NCI-H446 (cell line): ENCODE measurements around the gene LAMP1.
"Not testable (repeated sequence)": the region's sequence is repeated elsewhere in the genome, so short reads cannot be mapped to it uniquely, and the experiment has no call there.

ENCODE experiments used
- DNase-seq, 2 experiments: peaks; one replicate each; lab custom pipeline; 2025; lab: John Stamatoyannopoulos, UW

LAMP1 gene, protein sequence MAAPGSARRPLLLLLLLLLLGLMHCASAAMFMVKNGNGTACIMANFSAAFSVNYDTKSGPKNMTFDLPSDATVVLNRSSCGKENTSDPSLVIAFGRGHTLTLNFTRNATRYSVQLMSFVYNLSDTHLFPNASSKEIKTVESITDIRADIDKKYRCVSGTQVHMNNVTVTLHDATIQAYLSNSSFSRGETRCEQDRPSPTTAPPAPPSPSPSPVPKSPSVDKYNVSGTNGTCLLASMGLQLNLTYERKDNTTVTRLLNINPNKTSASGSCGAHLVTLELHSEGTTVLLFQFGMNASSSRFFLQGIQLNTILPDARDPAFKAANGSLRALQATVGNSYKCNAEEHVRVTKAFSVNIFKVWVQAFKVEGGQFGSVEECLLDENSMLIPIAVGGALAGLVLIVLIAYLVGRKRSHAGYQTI

DNA sequence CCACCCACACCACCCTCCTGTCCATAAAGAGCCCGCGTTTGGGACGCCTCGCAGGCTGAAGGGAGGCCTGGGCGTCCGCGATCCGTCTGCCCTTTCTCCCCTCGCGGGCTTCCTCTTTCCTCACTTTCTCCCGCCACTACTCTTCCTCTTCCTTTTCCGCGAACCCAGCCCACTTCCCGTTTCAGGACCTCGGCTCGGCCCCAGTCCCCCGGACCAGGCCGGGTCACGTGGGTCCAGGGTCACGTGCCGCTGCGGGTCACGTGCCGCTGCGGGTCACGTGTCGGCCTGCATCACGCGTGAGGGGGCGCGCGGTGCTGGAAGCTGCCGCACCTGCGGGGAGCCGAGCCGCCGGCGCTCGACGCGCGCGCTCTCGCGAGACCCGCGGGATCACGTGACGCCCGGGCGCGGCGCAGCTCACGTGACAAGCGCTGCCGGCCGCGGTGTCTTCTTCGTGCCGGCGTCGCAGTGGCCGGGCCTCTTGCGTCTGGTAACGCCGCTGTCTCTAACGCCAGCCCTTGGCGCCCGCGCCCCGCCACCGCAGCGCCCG lies at the start of gene LAMP1:
Gene LAMP1 (plus strand): TSS at position 417 of the 547 bp plus-strand sequence. CDS start 196 bp downstream, outside the sequence.
- peak; percentile 16 to 86 for DNase-seq

DNA sequence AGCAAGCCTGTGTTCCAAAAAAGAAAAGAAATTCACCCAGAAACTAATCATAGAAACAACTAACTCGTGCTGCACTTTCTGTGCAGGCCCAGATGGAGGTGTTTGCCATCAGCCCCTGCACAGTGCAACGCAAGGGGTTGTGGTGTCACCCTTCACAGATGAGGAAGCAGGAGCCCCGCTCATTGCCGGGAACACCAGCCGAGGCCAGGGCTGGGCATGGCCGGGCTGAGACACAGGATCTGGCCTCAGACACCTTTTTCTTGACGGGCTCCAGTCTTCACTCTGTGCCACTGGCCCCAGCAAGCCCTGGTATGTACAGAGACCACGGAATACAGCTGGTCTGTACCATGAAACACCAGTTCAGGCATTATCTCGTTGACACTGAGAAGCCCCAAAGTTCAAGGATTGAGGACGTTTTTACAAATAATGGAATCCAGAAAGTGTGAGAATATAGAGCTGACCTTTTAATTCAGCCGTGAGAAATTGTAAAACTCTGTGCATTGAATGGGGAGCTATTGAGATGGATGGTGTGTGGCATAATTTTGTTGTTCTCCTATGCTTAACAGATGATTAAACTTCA lies 44.4 kb upstream of the LAMP1 start:
- no peak for DNase-seq

- DNase-seq, result not testable (repeated sequence)
These were observed 39.1 kb upstream of the LAMP1 start for GRCh38 chr13:113257908-113258307.

DNA sequence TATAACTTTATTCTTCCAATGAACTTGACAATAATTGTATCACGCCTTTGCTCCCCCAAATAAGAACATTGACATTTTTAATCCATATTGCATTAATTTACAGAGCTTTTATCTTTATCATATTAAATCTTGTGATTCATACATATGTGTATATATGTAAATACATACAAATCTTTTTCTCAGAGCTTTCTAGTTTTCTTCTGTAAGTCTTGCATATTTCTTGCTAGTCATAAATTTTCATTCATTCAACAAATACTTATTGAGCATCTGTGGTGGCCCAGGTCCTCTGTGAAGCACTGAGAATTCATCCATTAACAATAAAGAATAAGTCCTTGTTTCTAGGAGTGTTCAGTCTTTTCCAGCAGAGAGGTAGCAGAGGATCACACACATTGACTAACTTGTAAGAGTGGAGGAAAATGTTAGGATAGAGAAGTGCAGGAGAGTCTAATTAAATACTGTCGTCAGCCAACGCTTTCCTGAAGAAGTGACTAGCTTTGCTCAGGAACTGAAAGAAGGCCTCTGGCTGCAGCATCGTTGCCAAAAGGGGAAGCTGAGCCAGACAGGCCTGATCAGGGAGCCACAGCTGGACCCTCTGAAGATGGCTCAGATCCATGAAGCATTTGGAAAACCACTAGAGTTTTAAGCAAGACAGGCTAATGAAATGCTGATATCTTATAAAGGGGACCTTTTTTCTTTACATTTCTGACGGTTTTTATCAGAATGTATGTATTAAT lies 38.6 kb upstream of the LAMP1 start:
- DNase-seq, result no peak

DNA sequence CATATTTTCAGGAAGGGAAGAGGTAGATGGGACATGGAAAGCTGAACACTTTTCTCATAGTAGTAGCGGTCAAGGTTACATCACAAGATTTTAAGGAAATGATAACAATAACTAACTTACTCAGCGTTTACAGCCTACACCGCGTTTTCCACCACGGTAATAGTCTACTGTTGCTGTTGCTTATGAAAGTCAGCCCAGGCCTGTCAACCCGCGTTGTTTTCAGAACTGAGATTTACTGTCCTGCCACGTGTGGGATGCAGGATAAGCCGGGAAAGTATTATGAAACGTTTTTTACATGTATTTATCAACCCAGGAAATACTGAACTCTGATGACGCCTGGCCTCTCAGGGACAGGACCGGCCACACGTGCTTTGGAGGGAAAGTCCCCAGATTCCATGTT lies 36.0 kb upstream of the LAMP1 start:
- no peak for DNase-seq

DNA sequence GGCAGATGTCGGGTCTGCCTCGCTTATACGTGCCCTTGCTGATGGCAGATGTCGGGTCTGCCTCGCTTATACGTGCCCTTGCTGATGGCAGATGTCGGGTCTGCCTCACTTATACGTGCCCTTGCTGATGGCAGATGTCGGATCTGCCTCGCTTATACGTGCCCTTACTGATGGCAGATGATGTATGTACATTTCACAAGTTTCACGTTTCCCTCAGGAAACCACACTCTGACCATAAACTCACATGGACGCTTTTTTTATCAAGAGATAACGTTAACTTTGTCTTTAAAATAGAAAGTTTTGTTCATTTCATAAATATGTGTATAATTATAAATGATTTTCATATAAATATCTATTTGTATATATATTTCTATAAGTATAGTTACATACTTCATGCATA lies 34.0 kb upstream of the LAMP1 start:
- not testable (repeated sequence) for DNase-seq

- no peak for DNase-seq
These were observed 29.2 kb upstream of the LAMP1 start for GRCh38 chr13:113267642-113268405.

DNA sequence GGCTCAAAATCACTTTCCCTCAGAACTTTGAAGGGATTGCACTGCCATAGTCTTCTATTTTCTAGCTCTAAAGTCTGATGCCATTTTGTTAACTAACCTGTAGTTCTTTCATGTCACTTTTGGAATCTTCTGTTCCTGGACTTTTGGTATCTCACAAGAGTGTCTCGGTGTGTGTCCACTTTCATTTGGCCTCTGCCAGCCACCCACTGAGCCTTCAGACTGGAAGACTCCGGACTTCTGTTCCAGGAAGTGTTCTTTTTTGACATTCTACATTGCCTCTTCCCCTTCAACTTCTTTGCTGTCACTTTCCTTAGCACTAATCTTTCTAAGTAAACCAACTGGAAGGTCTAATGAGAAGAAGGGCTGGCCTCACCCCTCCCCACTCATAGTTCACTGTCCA lies 25.0 kb upstream of the LAMP1 start:
- no peak for DNase-seq

GRCh38 chr13:113272701-113273181 lies 24.3 kb upstream of the LAMP1 start:
- no peak for DNase-seq

DNA sequence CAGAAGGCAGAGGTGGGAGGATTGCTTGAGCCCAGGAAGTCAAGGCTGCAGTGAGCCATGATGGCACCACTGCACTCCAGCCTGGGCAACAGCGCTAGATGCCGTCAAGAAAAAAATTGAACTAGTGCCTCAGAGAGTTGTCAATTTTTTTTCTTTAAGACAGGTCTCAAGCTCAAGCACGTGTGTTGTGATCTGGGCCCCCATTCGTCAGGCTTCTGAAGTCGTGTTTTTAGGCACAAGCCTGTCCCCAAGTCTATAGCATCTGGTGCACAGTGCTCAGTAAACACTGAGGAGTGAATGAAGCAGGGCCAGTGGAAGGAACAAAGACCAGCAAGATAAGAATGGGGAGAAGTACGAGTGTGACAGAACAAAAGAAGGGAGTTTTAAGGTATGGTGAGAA lies 23.7 kb upstream of the LAMP1 start:
- no peak for DNase-seq

- DNase-seq, result no peak
These were observed 23.0 kb upstream of the LAMP1 start for GRCh38 chr13:113273851-113274590.

- no peak for DNase-seq
These were observed 22.3 kb upstream of the LAMP1 start for GRCh38 chr13:113274721-113275120.

- peak in 1 of 2 experiments; percentile 1 for DNase-seq
These were observed 21.7 kb upstream of the LAMP1 start for GRCh38 chr13:113275387-113275786.

GRCh38 chr13:113280126-113280525 lies 16.9 kb upstream of the LAMP1 start:
- no peak for DNase-seq

DNA sequence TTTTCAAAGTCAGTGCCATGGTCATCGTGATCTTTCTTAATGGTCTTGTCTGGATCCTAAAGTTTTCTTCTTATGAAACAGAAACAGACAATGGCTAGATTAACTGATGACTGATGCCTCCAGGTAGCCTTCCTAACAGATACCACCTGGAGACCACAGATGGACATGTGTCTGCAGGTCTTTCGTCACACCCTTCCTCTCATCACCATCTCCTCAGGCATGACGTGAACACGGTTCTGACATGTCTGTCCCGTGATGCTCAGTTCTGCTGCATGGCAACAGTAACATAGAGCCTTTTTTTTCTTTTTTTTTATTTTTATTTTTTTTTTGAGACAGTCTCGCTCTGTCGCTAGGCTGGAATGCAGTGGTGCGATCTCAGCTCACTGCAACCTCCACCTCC lies 13.1 kb upstream of the LAMP1 start:
- no peak for DNase-seq

- DNase-seq, result no peak
These were observed 8.2 kb upstream of the LAMP1 start for GRCh38 chr13:113288880-113289279.

DNA sequence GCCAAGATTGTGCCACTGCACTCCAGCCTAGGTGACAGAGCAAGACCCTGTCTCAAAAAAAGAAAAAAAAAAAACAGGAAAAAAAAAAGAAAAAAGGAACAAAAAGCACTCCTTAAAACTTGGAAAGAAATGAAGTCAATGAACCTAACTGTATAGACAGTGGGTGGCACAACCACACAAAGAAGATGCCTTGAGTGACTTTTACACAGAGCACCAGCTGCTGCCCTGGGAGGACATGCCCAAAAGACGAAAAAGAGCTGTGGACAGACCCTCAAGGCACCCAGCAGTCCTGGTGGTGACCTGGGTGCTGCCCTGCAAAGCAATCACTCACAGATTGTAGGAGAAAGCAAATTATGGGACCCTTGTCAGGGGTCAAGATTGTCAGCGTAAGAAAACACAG lies 5.9 kb upstream of the LAMP1 start:
- no peak for DNase-seq

GRCh38 chr13:113292021-113292862 lies 4.8 kb upstream of the LAMP1 start:
- DNase-seq, result no peak

GRCh38 chr13:113293686-113294085 lies 3.4 kb upstream of the LAMP1 start:
- DNase-seq, result no peak

DNA sequence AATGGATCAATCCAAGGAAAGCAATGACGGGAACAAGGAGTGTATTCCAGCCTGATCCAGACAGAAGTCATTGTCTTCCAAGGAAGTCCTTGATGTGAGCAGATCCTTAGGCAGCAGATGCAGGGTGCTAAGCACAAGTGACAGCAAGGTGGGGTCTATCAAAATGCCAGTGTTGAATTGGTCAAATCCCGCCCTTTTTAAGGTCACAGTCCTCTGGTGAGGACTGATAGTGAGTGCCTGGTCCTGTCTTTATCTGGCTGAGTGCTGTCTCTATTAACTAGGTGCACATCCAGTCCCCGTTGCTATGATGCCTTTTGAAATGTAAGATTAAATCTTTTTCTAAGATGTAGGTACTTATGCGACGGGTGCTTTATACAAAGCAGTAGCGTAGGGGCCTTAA lies 1.3 kb upstream of the LAMP1 start:
- DNase-seq, result no peak
